Gastrocnemius medialis (tissue), 4 donors: ENCODE measurements around the gene FHOD1. TPM values are rescaled to one million over a fixed set of nuclear protein-coding genes. Genes with fewer than 3 reads are reported as not detected.
A peak's percentile ranks its signal among the peaks of the same experiment; 100 is the strongest.

ENCODE experiments used
- ATAC-seq, 2 donors: fragments of 150-250 bp; one replicate each; pipeline ENCODE4 v1.9.1; 2016
- DNase-seq, 2 donors: peaks; one replicate each; pipeline ENCODE4 v3.0.0-alpha.2; 2019
- H3K27ac ChIP-seq, 4 donors: fragments of 200-600 bp; sonication (generic); 1 replicate in 1 of 4; 2 replicates in 3 of 4; pipeline ENCODE4 v1.5.1; 2016 to 2018; ENCODE audit warnings: mild to moderate bottlenecking in 2 of 4, moderate library complexity in 1 of 4
- H3K27me3 ChIP-seq, 3 donors: fragments of 200-600 bp; sonication (generic) in 2 of 3; 1 replicate in 1 of 3; 2 replicates in 2 of 3; pipeline versions ENCODE4 v1.5.1 to v1.6.0; 2016 to 2019; ENCODE audit warnings: mild to moderate bottlenecking in 1 of 3, moderate library complexity in 1 of 3
- H3K36me3 ChIP-seq, 2 donors: fragments of 200-600 bp; sonication (generic) in 1 of 2; one replicate each; pipeline ENCODE4 v1.5.1; 2017 to 2018
- H3K4me1 ChIP-seq, 2 donors: fragments of 200-600 bp; sonication (generic) in 1 of 2; one replicate each; pipeline ENCODE4 v1.5.1; 2016 to 2017; ENCODE audit warnings: mild to moderate bottlenecking in 2 of 2
- H3K4me3 ChIP-seq, 4 donors: fragments of 200-600 bp; sonication (generic) in 3 of 4; 1 replicate in 1 of 4; 2 replicates in 3 of 4; pipeline ENCODE4 v1.5.1; 2016 to 2019; ENCODE audit warnings: mild to moderate bottlenecking in 2 of 4
- H3K9me3 ChIP-seq, 3 donors: fragments of 200-600 bp; sonication (generic) in 2 of 3; 1 replicate in 1 of 3; 2 replicates in 2 of 3; pipeline ENCODE4 v1.5.1; 2016 to 2019
- POLR2A ChIP-seq, 2 donors: fragments of 450-650 bp; IDR thresholded peaks; one replicate each; pipeline ENCODE4 v1.6.1; 2017; ENCODE audit warnings: antibody characterized with exemption in 2 of 2, mild to moderate bottlenecking in 2 of 2, moderate library complexity in 2 of 2
- in situ Hi-C, 4 donors: fragments of 200-750 bp; cut with MboI; loops; one replicate each; pipeline versions ENCODE4 v1.15.0 to v1.8.0; 2017; ENCODE audit warnings: low sequenced_read_pairs in 4 of 4
- intact Hi-C: fragments of 100-400 bp; cut with DNase I; formaldehyde crosslinking; loops from one replicate; pipeline ENCODE4 v1.15.1; 2023; ENCODE audit warnings: low total_unique reads
- total RNA-seq, 4 donors: library from RNA; depleted of rRNA; stranded (reverse); fragments of >200 nt; gene quantifications; one replicate each; pipeline versions ENCODE4 v1.1.0 to v1.2.3, GENCODE V29; 2016
- TF ChIP-seq, protein P1 (sequence below), 5 experiments: fragments of 450-650 bp in 3 of 5; fragments of 200-600 bp in 2 of 5; sonication (generic) in 2 of 5; IDR thresholded peaks in 4 of 5; conservative IDR thresholded peaks in 1 of 5; 1 replicate in 4 of 5; 2 replicates in 1 of 5; pipeline ENCODE4 v1.5.1; 2016 to 2019; ENCODE audit warnings: antibody characterized with exemption in 5 of 5, mild to moderate bottlenecking in 3 of 5, moderate library complexity in 3 of 5

Gene FHOD1
- total RNA-seq, 4 donors from 2014 or later: 26.3 to 65.3 (median 52.4) TPM

DNA sequence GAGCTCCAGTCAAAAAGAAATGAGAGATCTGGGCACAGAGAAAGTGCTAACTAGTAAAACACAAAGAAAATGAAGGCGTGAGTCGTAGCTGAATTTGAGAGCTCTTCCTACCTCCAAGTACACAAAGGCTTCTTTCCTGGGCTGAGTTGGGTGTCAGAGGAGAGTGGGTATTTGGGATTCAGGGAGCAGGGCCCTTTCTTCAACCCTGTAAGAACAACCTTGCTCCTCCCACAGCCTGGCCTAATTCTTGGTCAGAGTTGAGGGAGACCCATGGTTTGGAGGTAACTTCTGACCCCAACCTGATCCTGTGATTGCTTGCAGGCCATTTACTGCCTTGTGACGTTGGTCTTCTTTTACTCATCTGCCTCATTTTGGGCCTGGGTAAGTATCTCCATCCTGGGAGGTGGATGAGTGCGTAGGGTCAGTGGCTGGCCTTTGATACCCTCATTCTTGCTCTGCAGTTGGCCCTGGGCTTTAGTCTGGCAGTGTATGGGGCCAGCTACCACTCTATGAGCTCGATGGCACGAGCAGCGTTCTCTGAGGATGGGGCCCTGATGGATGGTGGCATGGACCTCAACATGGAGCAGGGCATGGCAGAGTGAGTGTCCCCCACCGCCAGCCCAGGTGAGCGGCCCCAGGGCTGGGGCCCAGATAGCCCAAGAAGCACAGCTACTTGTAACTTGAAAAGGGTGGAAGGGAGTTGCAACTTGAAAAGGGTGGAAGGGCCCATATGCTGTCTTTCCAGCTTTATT lies 19.1 kb downstream of the FHOD1 start:
- ATAC-seq (no peak), DNase-seq (no peak)
- Histone ChIP-seq H3K4me1 (peaks cover 19 to 22% of the 10 kb centered on the region in 2 donors), H3K9me3 (no peaks in the 10 kb centered on the region), H3K4me3 (peak overlapping the region; percentile 86 to 99 (median 96)), H3K27ac (peak overlapping the region in 3 of 4 donors; percentile 83 to 94 (median 86)), H3K36me3 (peaks cover 0 to 46% of the 10 kb centered on the region in 2 donors), H3K27me3 (no peaks in the 10 kb centered on the region)
- in situ Hi-C loops: no loop called here
- TF ChIP-seq POLR2A (IDR thresholded peaks at IDR 0.05): no peak
- TF ChIP-seq, protein P1, sequence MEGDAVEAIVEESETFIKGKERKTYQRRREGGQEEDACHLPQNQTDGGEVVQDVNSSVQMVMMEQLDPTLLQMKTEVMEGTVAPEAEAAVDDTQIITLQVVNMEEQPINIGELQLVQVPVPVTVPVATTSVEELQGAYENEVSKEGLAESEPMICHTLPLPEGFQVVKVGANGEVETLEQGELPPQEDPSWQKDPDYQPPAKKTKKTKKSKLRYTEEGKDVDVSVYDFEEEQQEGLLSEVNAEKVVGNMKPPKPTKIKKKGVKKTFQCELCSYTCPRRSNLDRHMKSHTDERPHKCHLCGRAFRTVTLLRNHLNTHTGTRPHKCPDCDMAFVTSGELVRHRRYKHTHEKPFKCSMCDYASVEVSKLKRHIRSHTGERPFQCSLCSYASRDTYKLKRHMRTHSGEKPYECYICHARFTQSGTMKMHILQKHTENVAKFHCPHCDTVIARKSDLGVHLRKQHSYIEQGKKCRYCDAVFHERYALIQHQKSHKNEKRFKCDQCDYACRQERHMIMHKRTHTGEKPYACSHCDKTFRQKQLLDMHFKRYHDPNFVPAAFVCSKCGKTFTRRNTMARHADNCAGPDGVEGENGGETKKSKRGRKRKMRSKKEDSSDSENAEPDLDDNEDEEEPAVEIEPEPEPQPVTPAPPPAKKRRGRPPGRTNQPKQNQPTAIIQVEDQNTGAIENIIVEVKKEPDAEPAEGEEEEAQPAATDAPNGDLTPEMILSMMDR (IDR thresholded peaks at IDR 0.05 in 4 of 5, conservative IDR thresholded peaks at IDR 0.05 in 1 of 5): no peak
- intact Hi-C loops: no loop called here

DNA sequence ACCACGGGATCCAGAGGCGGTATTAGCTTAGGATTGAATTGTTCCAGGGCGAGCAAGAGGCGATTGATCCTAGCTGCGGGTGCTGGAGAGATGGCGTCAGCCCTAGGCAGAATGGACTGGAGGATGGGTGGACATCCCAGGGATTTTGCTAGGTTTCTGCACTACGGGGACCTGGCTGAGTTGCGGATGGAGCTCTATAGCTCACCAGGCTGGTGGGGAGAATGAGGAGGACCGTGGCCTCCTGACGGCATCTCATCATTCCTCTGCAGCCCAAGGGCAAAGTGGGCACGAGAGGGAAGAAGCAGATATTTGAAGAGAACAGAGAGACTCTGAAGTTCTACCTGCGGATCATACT lies 19.7 kb downstream of the FHOD1 start:
- DNase-seq (peak in 1 of 2 donors; percentile 16), ATAC-seq (no peak)
- Histone ChIP-seq H3K36me3 (peaks cover 0 to 41% of the 10 kb centered on the region in 2 donors), H3K27me3 (no peaks in the 10 kb centered on the region), H3K9me3 (no peaks in the 10 kb centered on the region), H3K27ac (peak overlapping the region; percentile 83 to 94 (median 85)), H3K4me1 (peaks cover 19 to 22% of the 10 kb centered on the region in 2 donors), H3K4me3 (peak overlapping the region; percentile 86 to 99 (median 96))
- in situ Hi-C loops: no loop called here
- no peak for TF ChIP-seq POLR2A (IDR thresholded peaks at IDR 0.05)
- TF ChIP-seq, protein P1 (IDR thresholded peaks at IDR 0.05 in 4 of 5, conservative IDR thresholded peaks at IDR 0.05 in 1 of 5): no peak
- intact Hi-C loops: loop anchor here (1.0 kb wide), 2 partner anchors 19 to 35 kb away; partner anchors contain the start of gene E2F4

GRCh38 chr16:67226804-67227566 lies 20.3 kb downstream of the FHOD1 start, which contains the start of gene TMEM208:
TSS of gene TMEM208 (plus strand) at chr16:67227130. CDS start at chr16:67227219, 89 bp downstream.
- intact Hi-C loops: loop anchor here (1.0 kb wide), 2 partner anchors 19 to 35 kb away; partner anchors contain the start of gene E2F4

DNA sequence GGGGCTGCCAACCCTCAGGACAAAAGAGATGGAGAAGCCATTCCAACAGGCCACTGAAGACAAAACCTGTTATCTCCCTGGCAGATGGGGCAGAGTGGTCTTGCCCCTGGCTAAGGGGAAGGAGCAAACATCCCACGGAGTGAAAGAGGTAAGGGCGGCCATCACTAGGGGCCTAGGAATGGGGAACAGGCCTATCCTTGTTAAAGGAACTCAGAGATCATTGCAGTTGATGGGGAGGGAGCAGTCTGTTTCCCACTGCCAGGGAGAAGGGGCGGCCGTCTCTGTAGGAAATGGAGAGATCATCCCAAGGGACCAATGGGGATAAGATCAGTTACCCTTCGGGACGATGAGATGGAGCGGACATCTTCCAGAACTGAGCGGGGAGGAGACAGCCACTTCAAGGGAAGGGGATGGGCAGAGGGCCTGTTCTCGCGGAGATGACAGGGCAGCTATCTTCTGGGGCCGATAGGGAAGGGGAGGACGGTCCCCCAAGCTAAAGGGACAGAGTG lies 20.9 kb downstream of the FHOD1 start:
- H3K9me3 ChIP-seq: no peaks in the 10 kb centered on the region
- TF ChIP-seq POLR2A (IDR thresholded peaks at IDR 0.05): no peak
- TF ChIP-seq, protein P1 (IDR thresholded peaks at IDR 0.05 in 4 of 5, conservative IDR thresholded peaks at IDR 0.05 in 1 of 5): no peak
- peaks cover 0 to 33% of the 10 kb centered on the region in 2 donors for H3K36me3 ChIP-seq
- H3K4me3 ChIP-seq: peak overlapping the region; percentile 86 to 99 (median 96)
- in situ Hi-C loops (no loop called here), intact Hi-C loops (no loop called here)
- peak in 1 of 2 donors; percentile 13 for ATAC-seq
- H3K27ac ChIP-seq: peak overlapping the region; percentile 83 to 94 (median 85)
- no peaks in the 10 kb centered on the region for H3K27me3 ChIP-seq
- peaks cover 19 to 22% of the 10 kb centered on the region in 2 donors for H3K4me1 ChIP-seq
- DNase-seq: peak in 1 of 2 donors; percentile 14

More at GRCh38 chr16:67226804-67227566, 20.3 kb downstream of the FHOD1 start, which contains the start of gene TMEM208:
- H3K27ac ChIP-seq: peak within 1 kb of the TSS; percentile 83 to 94 (median 85)
- H3K9me3 ChIP-seq: no peaks in the 10 kb centered on the region
- ATAC-seq (peak; percentile 89 to 93), DNase-seq (peak; percentile 95 to 97)
- H3K36me3 ChIP-seq: peaks cover 0 to 39% of the 10 kb centered on the region in 2 donors
- peak; percentile 73 to 87 for TF ChIP-seq POLR2A (IDR thresholded peaks at IDR 0.05)
- TF ChIP-seq, protein P1 (IDR thresholded peaks at IDR 0.05 in 4 of 5, conservative IDR thresholded peaks at IDR 0.05 in 1 of 5): peak in 1 of 5 experiments; percentile 33
- H3K27me3 ChIP-seq: no peaks in the 10 kb centered on the region
- peak within 1 kb of the TSS; percentile 86 to 99 (median 96) for H3K4me3 ChIP-seq
- in situ Hi-C loops: no loop called here
- H3K4me1 ChIP-seq: peaks cover 19 to 22% of the 10 kb centered on the region in 2 donors
